ENCODE results near the gene USP26.
"Not testable (repeated sequence)": the region's sequence is repeated elsewhere in the genome, so short reads cannot be mapped to it uniquely, and the experiment has no call there.

USP26 gene

DNA sequence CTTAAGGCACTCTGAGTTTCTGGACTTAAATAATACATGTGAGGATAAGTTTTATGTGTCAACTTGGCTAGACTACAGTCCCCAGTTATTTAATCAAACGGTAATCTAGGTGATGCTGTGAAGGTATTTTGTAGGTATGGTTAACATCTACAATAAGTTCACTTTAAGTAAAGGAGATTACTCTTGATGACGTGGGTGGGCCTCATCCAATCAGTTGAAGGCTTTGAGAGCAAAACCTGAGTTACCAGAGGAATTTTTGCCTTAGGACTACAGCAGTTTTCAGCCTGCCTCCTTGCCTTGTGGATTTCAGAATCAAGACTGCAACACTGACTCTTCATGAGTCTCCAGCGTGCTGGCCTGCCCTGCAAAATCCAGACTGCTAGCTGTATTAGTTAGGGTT, 78.7 kb downstream of the USP26 start:
- no peak for DNase-seq (ENCODE audit: low read depth)

DNA sequence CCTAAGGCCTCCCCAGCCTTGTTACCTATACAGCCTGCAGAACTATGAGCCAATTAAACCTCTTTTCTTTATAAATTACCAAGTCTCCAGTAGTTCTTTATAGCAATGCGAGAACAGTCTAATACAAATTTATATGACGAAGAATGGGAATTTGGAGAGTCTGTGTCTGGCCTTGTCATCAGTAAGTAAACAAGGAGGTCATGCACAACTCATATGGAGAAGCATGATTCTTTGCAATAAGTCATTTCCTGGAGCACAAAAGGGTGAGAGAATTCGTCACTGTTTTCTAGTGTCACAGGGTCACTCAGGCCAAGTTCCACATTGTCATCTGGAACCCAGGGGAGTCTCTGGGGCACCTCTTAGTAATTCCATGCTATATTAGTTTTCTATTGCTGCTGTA, 89.5 kb downstream of the USP26 start:
- DNase-seq (ENCODE audit: low read depth), result no peak

- DNase-seq (ENCODE audit: low read depth), result no peak
Observed at GRCh38 chrX:133005616-133006015, 91.3 kb downstream of the USP26 start.

DNA sequence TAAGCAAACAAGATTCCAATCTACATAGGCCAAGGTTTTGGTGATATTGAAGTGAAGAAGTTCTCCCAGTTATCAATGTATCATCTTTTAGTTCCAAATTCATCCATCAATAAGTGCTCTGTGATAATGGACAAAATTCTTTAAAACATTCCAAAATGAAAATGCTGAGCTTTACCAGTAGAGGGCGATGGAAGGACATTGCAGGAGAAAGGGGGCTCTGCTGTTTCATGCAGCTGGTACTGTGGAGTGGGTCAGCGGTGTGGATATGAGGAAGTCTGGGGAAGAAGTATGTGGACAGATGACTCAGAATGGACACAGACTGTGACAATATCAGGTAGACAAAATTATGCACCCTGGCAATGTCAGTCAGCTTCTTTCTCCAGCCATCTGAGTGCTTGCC, 91.9 kb downstream of the USP26 start:
- DNase-seq (ENCODE audit: low read depth), result no peak

- DNase-seq (ENCODE audit: low read depth), result no peak
Observed at GRCh38 chrX:132999209-132999608, 97.7 kb downstream of the USP26 start.

GRCh38 chrX:132990835-132991234, 106.1 kb downstream of the USP26 start:
- no peak for DNase-seq (ENCODE audit: low read depth)

- no peak for DNase-seq (ENCODE audit: low read depth)
Observed at GRCh38 chrX:132986556-132986955, 110.4 kb downstream of the USP26 start.

GRCh38 chrX:132984058-132984650, 112.8 kb downstream of the USP26 start:
- no peak for DNase-seq (ENCODE audit: low read depth)

DNA sequence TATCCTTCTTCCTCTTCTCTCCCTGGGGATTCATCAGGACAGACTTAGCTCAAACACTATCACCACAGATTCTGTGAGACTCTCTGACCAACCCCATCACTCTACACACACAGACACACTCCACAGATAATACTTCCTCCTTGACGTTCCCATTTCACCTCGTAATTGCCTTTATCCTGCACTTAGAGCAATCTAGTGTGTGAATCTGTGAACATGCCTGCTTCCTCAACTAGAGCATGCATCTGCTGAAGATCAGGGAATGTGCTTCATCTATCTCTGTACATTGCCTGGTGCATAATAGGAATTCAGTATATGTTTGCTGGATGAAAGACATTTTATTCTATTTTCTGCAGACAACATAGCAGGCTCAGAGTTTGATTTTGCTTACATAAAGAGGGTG, 113.4 kb downstream of the USP26 start:
- DNase-seq (ENCODE audit: low read depth), result no peak

DNA sequence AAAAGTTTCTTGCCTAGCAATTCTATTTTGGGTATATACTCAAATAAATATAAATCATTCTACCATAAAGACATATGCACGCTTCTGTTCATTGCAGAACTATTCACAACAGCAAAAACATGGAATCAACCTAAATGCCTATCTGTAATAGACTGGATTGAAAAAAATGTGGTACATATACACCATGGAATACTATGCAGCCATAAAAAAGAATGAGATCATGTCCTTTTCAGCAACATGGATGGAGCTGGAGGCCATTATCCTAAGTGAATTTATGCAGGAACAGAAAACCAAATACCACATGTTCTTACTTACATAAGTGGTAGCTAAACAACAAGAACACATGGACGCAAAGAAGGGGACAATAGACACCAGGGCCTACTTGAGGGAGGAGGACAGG, 116.9 kb downstream of the USP26 start:
- DNase-seq (ENCODE audit: low read depth), result not testable (repeated sequence)
